GM21723 (cell line): ENCODE measurements around the gene MPZ.
"Not testable (repeated sequence)": the region's sequence is repeated elsewhere in the genome, so short reads cannot be mapped to it uniquely, and the experiment has no call there.

Experiments
- ATAC-seq: cut with Tn5 transposase; IDR thresholded peaks from one replicate; pipeline ENCODE4 v1.9.1; 2021; ENCODE audit warnings: mild to moderate bottlenecking, moderate library complexity; ENCODE audit not compliant: unreplicated experiment

MPZ gene

GRCh38 chr1:161258439-161259344 lies 51.1 kb downstream of the MPZ start, which contains the start of gene PCP4L1:
TSS of gene PCP4L1 (plus strand) at chr1:161258745. CDS start at chr1:161258975, 230 bp downstream.
- ATAC-seq = no peak

DNA sequence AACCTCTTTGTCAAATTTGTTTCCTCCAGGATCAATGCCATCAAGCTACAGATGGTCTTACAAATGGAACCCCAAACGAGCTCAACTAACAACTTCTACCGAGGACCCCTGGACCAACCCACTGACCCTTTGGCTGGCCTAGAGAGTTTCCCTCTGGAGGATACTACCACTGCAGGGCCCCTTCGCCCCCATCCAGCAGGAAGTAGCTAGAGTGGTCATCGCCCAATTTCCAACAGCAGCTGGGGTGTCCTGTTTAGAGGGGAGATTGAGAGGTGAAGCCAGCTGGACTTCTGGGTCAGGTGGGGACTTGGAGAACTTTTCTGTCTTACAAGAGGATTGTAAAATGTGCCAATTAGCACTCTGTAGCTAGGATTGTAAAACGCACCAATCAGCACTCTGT lies 52.7 kb downstream of the MPZ start:
- ATAC-seq = not testable (repeated sequence)

GRCh38 chr1:161255955-161256520 lies 53.7 kb downstream of the MPZ start:
- not testable (repeated sequence) for ATAC-seq

GRCh38 chr1:161255302-161255701 lies 54.5 kb downstream of the MPZ start:
- not testable (repeated sequence) for ATAC-seq
